Measurements from ENCODE around the gene NF1. TPM values are rescaled to one million over a fixed set of nuclear protein-coding genes. Genes with fewer than 3 reads are reported as not detected.

The NF1 gene
- polyA plus RNA-seq, 3 donors, result 1.2 to 7.4 (median 2.1) TPM

- Histone ChIP-seq H3K27ac (ENCODE audit: low read depth in 1 of 2, low read length in 2 of 2) (no peak overlapping the region), H3K4me2 (replicated peaks; ENCODE audit: extremely low read depth, low read length, poor library complexity, severe bottlenecking) (no peak overlapping the region), H3K36me3 (replicated peaks in 1 of 2; ENCODE audit: control insufficient read depth in 1 of 2, insufficient read depth in 2 of 2, low read length in 2 of 2) (no peaks in the 10 kb centered on the region), H3K9ac (ENCODE audit: insufficient read depth, low read length, poor library complexity, severe bottlenecking) (no peak overlapping the region), H3K9me3 (replicated peaks in 1 of 2; ENCODE audit: control insufficient read depth in 1 of 2, insufficient read depth in 1 of 2, low read length in 2 of 2) (no peaks in the 10 kb centered on the region), H3K4me1 (ENCODE audit: control insufficient read depth in 1 of 2, insufficient read depth in 2 of 2, low read length in 2 of 2) (no peaks in the 10 kb centered on the region), H2AFZ (ENCODE audit: insufficient read depth, low read depth, low read length, poor library complexity, severe bottlenecking) (no peak overlapping the region), H3K4me3 (replicated peaks in 1 of 3; ENCODE audit: low read depth in 2 of 3, low read length in 3 of 3) (no peak overlapping the region), H4K20me1 (ENCODE audit: insufficient read depth, low read length) (no peaks in the 10 kb centered on the region), H3K79me2 (ENCODE audit: insufficient read depth, low read length) (peaks cover 8% of the 10 kb centered on the region), H3K27me3 (ENCODE audit: control insufficient read depth in 2 of 2, insufficient read depth in 2 of 2, low read length in 2 of 2) (no peaks in the 10 kb centered on the region)
- WGBS (ENCODE audit: insufficient coverage), result no CpG with 5 or more reads among the region's 4 CpGs
- no peak for DNase-seq
- intact Hi-C loops (cut with micrococcal nuclease), result no loop called here
- Mint-ChIP-seq H3K4me1 (peaks cover 11% of the 10 kb centered on the region), H3K27ac (no peak overlapping the region), H3K27me3 (ENCODE audit: low read depth in 3 of 3) (no peaks in the 10 kb centered on the region), H3K4me3 (no peak overlapping the region), H3K36me3 (peaks cover 12 to 19% of the 10 kb centered on the region in 2 donors), H3K9me3 (peaks cover 0 to 2% (median 0%) of the 10 kb centered on the region in 7 donors)
- no peak for TF ChIP-seq CTCF (IDR thresholded peaks at IDR 0.05)
These were observed 19.2 kb downstream of the NF1 start for GRCh38 chr17:31113939-31114338.

- Mint-ChIP-seq H3K9me3 (peaks cover 0 to 2% (median 0%) of the 10 kb centered on the region in 7 donors), H3K4me1 (peaks cover 7% of the 10 kb centered on the region), H3K4me3 (no peak overlapping the region), H3K36me3 (peaks cover 10 to 15% of the 10 kb centered on the region in 2 donors), H3K27me3 (ENCODE audit: low read depth in 3 of 3) (no peaks in the 10 kb centered on the region), H3K27ac (no peak overlapping the region)
- 89% methylated on average over 1 of the region's 3 CpGs for WGBS (ENCODE audit: insufficient coverage)
- no peak overlapping the region for H3K27ac ChIP-seq (ENCODE audit: low read depth in 1 of 2, low read length in 2 of 2)
- no peaks in the 10 kb centered on the region for H3K9me3 ChIP-seq (replicated peaks in 1 of 2; ENCODE audit: control insufficient read depth in 1 of 2, insufficient read depth in 1 of 2, low read length in 2 of 2)
- no peak overlapping the region for H2AFZ ChIP-seq (ENCODE audit: insufficient read depth, low read depth, low read length, poor library complexity, severe bottlenecking)
- H3K79me2 ChIP-seq (ENCODE audit: insufficient read depth, low read length), result peaks cover 5% of the 10 kb centered on the region
- no peak overlapping the region for H3K4me2 ChIP-seq (replicated peaks; ENCODE audit: extremely low read depth, low read length, poor library complexity, severe bottlenecking)
- no peak overlapping the region for H3K4me3 ChIP-seq (replicated peaks in 1 of 3; ENCODE audit: low read depth in 2 of 3, low read length in 3 of 3)
- H4K20me1 ChIP-seq (ENCODE audit: insufficient read depth, low read length), result no peaks in the 10 kb centered on the region
- DNase-seq, result no peak
- no peaks in the 10 kb centered on the region for H3K4me1 ChIP-seq (ENCODE audit: control insufficient read depth in 1 of 2, insufficient read depth in 2 of 2, low read length in 2 of 2)
- no peaks in the 10 kb centered on the region for H3K27me3 ChIP-seq (ENCODE audit: control insufficient read depth in 2 of 2, insufficient read depth in 2 of 2, low read length in 2 of 2)
- no peak for TF ChIP-seq CTCF (IDR thresholded peaks at IDR 0.05)
- intact Hi-C loops (cut with micrococcal nuclease), result no loop called here
- H3K36me3 ChIP-seq (replicated peaks in 1 of 2; ENCODE audit: control insufficient read depth in 1 of 2, insufficient read depth in 2 of 2, low read length in 2 of 2), result no peaks in the 10 kb centered on the region
- H3K9ac ChIP-seq (ENCODE audit: insufficient read depth, low read length, poor library complexity, severe bottlenecking), result no peak overlapping the region
These were observed 20.3 kb downstream of the NF1 start for GRCh38 chr17:31114956-31115555.
